Transverse colon (tissue), 4 donors: ENCODE data around the gene LYSMD2. TPM values are rescaled to one million over a fixed set of nuclear protein-coding genes. Genes with fewer than 3 reads are reported as not detected.

Experiments
- DNase-seq: peaks from one replicate; pipeline ENCODE4 v3.0.0-alpha.2; 2019
- H3K27ac ChIP-seq, 4 donors: fragments of 200-600 bp; sonication (generic); 2 replicates each; pipeline ENCODE4 v1.5.1; 2016 to 2018; ENCODE audit warnings: inconsistent platforms in 4 of 4
- H3K27me3 ChIP-seq: fragments of 200-600 bp; sonication (generic); 2 replicates; pipeline ENCODE4 v1.5.1; 2017; ENCODE audit warnings: inconsistent platforms
- H3K36me3 ChIP-seq, 4 donors: fragments of 200-600 bp; sonication (generic); 2 replicates each; pipeline ENCODE4 v1.5.1; 2017 to 2019; ENCODE audit warnings: inconsistent platforms in 4 of 4
- H3K4me1 ChIP-seq, 4 donors: fragments of 200-600 bp; sonication (generic); 2 replicates each; pipeline ENCODE4 v1.5.1; 2017 to 2020; ENCODE audit warnings: inconsistent platforms in 4 of 4
- H3K4me3 ChIP-seq, 4 donors: fragments of 200-600 bp; sonication (generic); 1 replicate in 1 of 4; 2 replicates in 3 of 4; pipeline versions ENCODE4 v1.5.1 to v1.6.1; 2017 to 2019; ENCODE audit warnings: inconsistent platforms in 4 of 4
- H3K9me3 ChIP-seq, 2 donors: fragments of 200-600 bp; sonication (generic); 2 replicates each; pipeline ENCODE4 v1.5.1; 2017 to 2019; ENCODE audit warnings: inconsistent platforms in 2 of 2
- CTCF ChIP-seq, 5 experiments: fragments of 200-600 bp in 3 of 5; fragments of 450-650 bp in 2 of 5; sonication (generic) in 3 of 5; IDR thresholded peaks; 1 replicate in 2 of 5; 2 replicates in 3 of 5; pipeline ENCODE4 v1.5.1; 2016 to 2017; ENCODE audit warnings: antibody characterized with exemption in 5 of 5, inconsistent platforms in 3 of 5, mild to moderate bottlenecking in 2 of 5, moderate library complexity in 1 of 5
- EP300 ChIP-seq: sonication (generic); formaldehyde crosslinking; IDR thresholded peaks from one replicate; pipeline ENCODE4 v1.6.1; 2017; ENCODE audit warnings: antibody characterized with exemption, low read depth
- POLR2A ChIP-seq: fragments of 450-650 bp; IDR thresholded peaks from one replicate; pipeline ENCODE4 v1.6.1; 2016; ENCODE audit warnings: antibody characterized with exemption, mild to moderate bottlenecking, moderate library complexity
- POLR2AphosphoS5 ChIP-seq, 3 donors: sonication (generic); formaldehyde crosslinking; IDR thresholded peaks; one replicate each; pipeline ENCODE4 v1.6.1; 2016; ENCODE audit warnings: antibody characterized with exemption in 3 of 3
- WGBS, 2 donors: methylation state at CpG; one replicate each; pipeline ENCODE4 v1.1.5; 2018; ENCODE audit warnings: low coverage in 1 of 2; 5-methylcytosine and 5-hydroxymethylcytosine counted together
- in situ Hi-C, 4 donors: fragments of 200-750 bp; cut with MboI; loops; one replicate each; pipeline versions ENCODE4 v1.15.0 to v1.15.1; 2017; ENCODE audit warnings: low sequenced_read_pairs in 3 of 4, low pct_ligation_motif_present in 1 of 4, low pct_unique_long_range_greater_than_20kb in 1 of 4
- intact Hi-C: fragments of 100-400 bp; cut with DNase I; formaldehyde crosslinking; loops from one replicate; pipeline ENCODE4 v1.15.1; 2023; ENCODE audit warnings: low total_unique reads
- total RNA-seq, 4 donors: library from RNA; depleted of rRNA; stranded (reverse); fragments of >200 nt; gene quantifications; one replicate each; pipeline ENCODE4 v1.1.0, GENCODE V29; 2016

Gene LYSMD2
- total RNA-seq, 4 donors from 2014 or later = 2.2 to 9.2 (median 4.4) TPM

- Histone ChIP-seq H3K9me3 (no peaks in the 10 kb centered on the region), H3K4me3 (no peak overlapping the region), H3K36me3 (no peaks in the 10 kb centered on the region), H3K4me1 (peaks cover 4 to 38% (median 16%) of the 10 kb centered on the region in 4 donors), H3K27ac (peak overlapping the region in 3 of 4 donors; percentile 10 to 69 (median 15)), H3K27me3 (no peaks in the 10 kb centered on the region)
- no peak for DNase-seq
- intact Hi-C loops = no loop called here
- no peak for TF ChIP-seq POLR2A
- no peak for TF ChIP-seq CTCF (IDR thresholded peaks at IDR 0.05)
- TF ChIP-seq POLR2AphosphoS5 (IDR thresholded peaks at IDR 0.05) = no peak
- in situ Hi-C loops = no loop called here
- WGBS, 2 donors = 0 to 55% methylated on average over 1 of the region's 1 CpG
Measured at GRCh38 chr15:51724673-51725072, 12.8 kb downstream of the LYSMD2 start.

- H3K4me1 ChIP-seq = peaks cover 4 to 38% (median 16%) of the 10 kb centered on the region in 4 donors
- H3K9me3 ChIP-seq = no peaks in the 10 kb centered on the region
- TF ChIP-seq EP300 (no peak), CTCF (IDR thresholded peaks at IDR 0.05) (no peak), POLR2AphosphoS5 (IDR thresholded peaks at IDR 0.05) (peak; percentile 50 to 84 (median 76))
- H3K4me3 ChIP-seq = no peak overlapping the region
- no peaks in the 10 kb centered on the region for H3K27me3 ChIP-seq
- DNase-seq = no peak
- H3K36me3 ChIP-seq = no peaks in the 10 kb centered on the region
- WGBS, 2 donors = 78 to 88% methylated on average over 2 of the region's 2 CpGs
- intact Hi-C loops (no loop called here), in situ Hi-C loops (no loop called here)
- H3K27ac ChIP-seq = peak overlapping the region in 3 of 4 donors; percentile 10 to 69 (median 15)
Measured at GRCh38 chr15:51724199-51724598, 13.3 kb downstream of the LYSMD2 start.

GRCh38 chr15:51721199-51721960 is 16.1 kb downstream of the LYSMD2 start:
- H3K9me3 ChIP-seq = no peaks in the 10 kb centered on the region
- 79 to 84% methylated on average over 4 to 5 of the region's 5 CpGs for WGBS, 2 donors
- no peak overlapping the region for H3K4me3 ChIP-seq
- TF ChIP-seq CTCF (IDR thresholded peaks at IDR 0.05) (no peak), POLR2A (no peak), POLR2AphosphoS5 (IDR thresholded peaks at IDR 0.05) (no peak), EP300 (no peak)
- H3K4me1 ChIP-seq = peaks cover under 1 to 30% (median 9%) of the 10 kb centered on the region in 4 donors
- in situ Hi-C loops = no loop called here
- no peaks in the 10 kb centered on the region for H3K36me3 ChIP-seq
- no peak for DNase-seq
- intact Hi-C loops = no loop called here
- peak overlapping the region in 1 of 4 donors; percentile 31 for H3K27ac ChIP-seq
- H3K27me3 ChIP-seq = no peaks in the 10 kb centered on the region

- H3K27me3 ChIP-seq = no peaks in the 10 kb centered on the region
- WGBS, 2 donors = 71 to 77% methylated on average over 6 to 8 of the region's 8 CpGs
- intact Hi-C loops (no loop called here), in situ Hi-C loops (no loop called here)
- TF ChIP-seq POLR2AphosphoS5 (IDR thresholded peaks at IDR 0.05) (no peak), EP300 (no peak), CTCF (IDR thresholded peaks at IDR 0.05) (no peak), POLR2A (no peak)
- no peak overlapping the region for H3K4me3 ChIP-seq
- H3K4me1 ChIP-seq = peaks cover 0 to 20% (median 3%) of the 10 kb centered on the region in 4 donors
- H3K9me3 ChIP-seq = no peaks in the 10 kb centered on the region
- DNase-seq = no peak
- no peaks in the 10 kb centered on the region for H3K36me3 ChIP-seq
- peak overlapping the region in 1 of 4 donors; percentile 31 for H3K27ac ChIP-seq
Measured at GRCh38 chr15:51720201-51720995, 17.1 kb downstream of the LYSMD2 start.
